Inferior parietal cortex (tissue), 1 donor: ENCODE results near the gene ITFG1.
"Not testable (repeated sequence)": the region's sequence is repeated elsewhere in the genome, so short reads cannot be mapped to it uniquely, and the experiment has no call there.

Experiments used
- DNase-seq: peaks from one replicate; pipeline ENCODE4 v3.0.0-alpha.2; 2016; ENCODE audit errors: extremely low spot score

ITFG1 gene

GRCh38 chr16:47416869-47417268 is 44.0 kb downstream of the ITFG1 start:
- DNase-seq, result no peak

DNA sequence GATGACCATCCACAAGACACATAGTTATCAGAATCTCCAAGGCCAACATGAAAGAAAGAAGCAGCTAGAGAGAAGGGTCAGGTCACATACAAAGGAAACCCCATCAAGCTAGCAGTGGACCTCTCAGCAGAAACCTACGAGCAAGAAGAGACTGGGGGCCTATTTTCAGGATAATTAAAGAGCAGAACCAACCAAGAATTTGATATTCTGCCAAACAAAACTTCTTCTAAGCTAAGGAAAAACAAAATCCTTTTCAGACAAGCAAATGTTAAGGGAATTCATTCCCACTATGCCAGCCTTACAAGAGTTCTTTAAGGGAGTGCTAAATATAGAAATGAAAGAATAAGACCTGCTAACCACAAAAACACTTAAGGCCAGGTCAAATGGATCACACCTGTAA is 47.8 kb downstream of the ITFG1 start:
- no peak for DNase-seq

GRCh38 chr16:47408491-47408890 is 52.4 kb downstream of the ITFG1 start:
- DNase-seq, result no peak

DNA sequence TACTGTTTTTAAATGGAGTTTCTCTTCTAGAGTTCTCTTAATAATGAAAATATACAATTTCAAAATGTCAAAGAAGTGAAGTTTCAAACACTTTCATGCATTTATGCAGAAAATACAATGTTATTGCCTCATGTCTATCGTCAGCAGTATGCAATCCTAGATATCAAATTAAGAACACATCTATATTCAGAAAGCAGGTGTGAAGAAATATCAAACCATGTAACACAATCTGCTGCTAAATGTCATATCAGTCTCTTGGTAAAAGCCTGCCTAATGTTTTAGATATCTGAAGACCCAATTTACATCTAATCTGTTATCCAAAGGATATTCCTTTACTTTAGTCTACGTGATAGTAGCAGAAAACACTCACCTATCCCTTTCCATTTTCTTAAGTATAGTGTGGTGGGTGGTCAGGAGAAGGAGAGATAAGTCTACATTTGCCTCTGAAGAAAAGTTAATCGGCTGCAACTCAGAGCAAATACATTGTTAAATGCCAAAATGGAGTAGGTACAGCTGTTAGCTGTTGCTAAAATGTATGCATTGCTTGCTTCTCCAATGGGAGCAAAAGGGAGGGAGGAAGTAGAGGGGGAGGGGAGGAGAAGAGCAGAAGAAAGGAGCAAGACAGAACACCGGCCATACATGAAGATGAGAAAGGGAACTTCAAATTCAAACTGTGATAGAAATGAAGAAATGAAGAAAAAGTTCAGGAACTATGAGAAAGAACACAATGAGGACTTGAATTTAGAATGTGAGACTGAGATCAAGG is 64.9 kb downstream of the ITFG1 start:
- no peak for DNase-seq

- DNase-seq, result peak; percentile 20
Measured at GRCh38 chr16:47392081-47392480, 68.8 kb downstream of the ITFG1 start.

DNA sequence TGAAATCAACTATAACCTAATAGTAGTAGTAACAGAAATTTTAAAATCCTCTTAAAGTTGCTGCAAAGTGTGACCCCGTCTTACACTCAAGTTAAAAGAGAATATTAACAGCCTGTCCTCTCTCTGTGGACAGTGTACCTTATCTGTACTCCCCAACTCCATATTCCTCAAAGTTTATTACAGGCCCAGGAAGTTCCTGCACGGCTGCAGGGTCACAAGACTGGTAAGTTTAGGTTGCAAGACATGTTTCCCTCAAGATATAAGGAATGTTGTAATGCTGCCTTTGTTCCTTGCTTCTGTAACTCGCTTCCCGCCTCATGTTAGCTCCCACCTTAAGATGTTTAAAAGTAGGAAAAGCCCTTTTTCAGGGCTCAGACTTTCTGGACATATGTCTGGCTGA is 72.2 kb downstream of the ITFG1 start:
- DNase-seq, result no peak

DNA sequence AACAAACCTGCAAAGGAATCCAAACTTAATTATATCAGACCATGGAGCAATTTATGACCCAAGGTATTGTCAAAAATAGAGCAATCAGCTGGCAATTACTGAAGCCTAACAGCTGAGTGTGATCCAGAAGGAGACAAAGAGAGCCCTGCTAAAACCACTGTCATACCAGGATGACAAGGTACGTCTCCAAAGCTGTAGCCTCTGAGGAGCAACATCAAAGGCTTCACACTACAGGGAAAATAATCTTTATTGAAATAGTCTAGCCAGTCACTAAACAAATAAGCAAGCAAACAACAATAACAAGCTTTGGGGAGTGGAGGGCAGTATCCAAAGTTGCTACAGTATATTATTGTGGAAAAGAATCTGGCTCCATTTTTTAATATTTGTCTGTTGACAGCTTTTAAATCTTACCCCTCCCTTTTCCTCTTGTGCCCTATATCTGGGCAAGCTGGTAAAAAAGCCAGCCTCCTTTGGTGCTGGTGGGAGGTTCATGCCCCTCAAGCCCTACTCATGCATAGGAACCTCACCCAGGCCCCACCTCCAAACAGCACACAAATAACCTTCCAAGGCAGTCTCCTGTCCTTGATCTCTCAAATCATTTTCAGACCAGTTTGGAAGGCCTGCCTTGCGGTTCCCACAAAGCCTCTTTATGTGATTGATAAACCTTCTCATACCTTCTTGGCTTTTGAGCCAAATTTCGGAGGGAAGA is 73.7 kb downstream of the ITFG1 start:
- DNase-seq, result no peak

DNA sequence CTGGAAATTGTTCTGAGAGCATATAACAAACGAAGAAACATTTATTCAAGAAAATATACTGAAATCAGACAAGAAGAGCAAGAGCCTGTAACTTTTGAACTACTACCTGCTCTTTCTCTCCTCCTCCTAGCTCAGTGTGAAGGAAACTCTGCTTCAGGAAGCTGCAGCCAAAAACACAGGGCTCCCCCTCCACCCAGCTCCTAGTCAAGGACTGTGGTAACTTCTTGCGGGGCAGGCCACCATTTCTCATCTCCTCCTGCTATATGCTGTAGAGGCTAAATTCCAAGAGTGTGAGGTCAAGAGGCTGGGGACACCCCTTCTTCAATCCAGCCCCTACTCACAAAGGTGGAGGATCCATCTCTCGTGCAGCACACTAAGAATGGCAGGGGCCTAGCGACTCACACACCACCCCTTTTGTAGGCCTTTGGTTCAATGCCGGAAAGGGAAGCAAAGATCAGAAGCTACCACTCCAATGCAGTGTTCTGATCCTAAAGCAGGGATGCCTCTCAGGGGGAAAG is 74.6 kb downstream of the ITFG1 start:
- no peak for DNase-seq

- no peak for DNase-seq
Measured at GRCh38 chr16:47382362-47382761, 78.5 kb downstream of the ITFG1 start.

DNA sequence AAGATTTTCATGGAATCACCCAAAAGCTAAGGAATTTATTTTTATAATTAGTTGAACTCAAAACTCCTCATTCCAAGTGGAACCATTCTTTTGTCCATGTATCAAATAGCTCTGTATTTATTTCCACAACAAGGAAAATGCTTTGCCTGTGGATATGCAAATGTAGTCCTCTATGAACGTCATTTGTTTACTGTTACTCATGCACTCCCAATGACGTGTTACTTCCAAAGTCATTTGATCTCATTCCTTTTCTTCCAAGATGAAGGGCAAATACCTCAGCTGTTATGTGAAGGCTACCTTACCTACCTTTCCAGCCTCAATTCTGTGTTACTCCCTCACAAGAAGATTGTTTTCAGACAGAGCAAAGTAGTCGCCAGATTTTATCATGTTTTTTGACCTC is 83.7 kb downstream of the ITFG1 start:
- DNase-seq, result no peak

DNA sequence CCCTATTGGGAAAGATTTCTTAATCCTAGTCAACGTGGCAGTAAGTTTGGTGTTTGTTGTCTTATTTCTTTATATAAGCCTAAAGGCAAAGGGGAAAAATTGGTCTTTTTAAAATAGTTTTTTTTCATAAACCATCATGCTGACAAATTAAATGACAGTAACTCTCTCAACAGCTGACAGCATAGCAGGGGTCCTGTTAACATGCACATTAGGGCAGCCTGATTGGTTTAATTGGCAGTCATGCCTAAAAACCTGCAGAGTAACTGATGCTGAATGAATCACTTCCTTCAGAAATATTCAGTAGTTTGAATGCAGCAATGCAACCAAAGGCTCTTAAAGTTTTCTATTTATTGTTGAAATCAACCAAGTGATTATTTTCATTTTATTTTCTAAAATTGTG is 85.4 kb downstream of the ITFG1 start:
- DNase-seq, result no peak

DNA sequence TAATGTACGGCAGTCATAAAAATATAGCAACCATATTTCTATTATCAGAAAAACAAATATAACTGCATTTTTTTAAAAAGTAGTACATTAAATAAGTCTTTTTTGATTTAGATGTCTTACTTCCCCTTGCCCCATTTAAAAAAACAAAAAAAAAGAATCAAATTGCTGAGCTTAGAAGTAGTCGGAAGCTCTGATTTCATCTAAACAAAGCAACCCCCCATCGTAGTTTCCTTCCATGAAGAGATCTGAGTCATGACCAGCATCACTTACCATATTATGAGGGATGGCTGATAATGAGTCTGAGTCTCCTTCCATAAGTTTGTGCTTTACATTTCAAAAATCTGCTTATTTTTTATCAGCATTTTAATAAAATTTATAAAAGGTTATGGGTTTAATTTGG is 86.2 kb downstream of the ITFG1 start:
- no peak for DNase-seq

- no peak for DNase-seq
Measured at GRCh38 chr16:47371271-47372014, 89.4 kb downstream of the ITFG1 start.

DNA sequence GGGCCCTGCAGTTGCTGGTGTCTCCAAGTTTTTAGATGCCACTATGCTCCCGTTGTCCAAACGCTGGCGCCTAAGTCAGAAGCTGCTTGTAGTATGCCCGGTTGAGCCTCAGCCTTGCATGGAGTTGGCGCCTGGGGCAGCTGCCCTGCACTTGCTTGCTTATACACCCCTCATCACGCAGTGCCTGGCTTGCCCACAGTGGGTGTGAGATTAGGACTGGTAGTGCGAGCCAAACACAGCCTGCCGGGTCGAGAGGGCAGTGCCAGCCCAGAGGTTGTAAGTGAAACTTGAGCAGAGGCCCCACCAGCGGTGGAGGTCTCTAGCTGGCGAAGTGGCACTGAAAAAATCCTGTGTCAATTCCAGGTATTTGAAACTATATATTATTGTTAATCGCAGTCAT is 90.3 kb downstream of the ITFG1 start:
- DNase-seq, result no peak

DNA sequence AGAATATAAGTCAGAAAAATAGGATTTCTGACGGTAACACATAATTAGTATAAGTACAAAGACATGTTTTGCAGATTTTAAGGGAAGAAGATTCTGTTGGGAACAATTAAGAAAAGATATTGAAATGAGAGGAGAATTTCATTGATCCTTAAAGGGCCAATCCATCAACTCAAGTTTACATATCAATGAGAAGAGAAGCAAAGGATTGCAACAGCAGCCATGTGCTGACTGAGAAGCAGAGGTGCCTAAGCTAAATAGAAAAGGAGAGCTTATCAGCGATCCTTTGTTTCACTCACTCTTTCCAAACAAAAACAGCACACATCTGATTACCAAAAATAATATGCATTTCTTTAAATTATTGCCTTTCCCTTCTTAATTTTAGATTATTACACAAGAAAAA is 94.6 kb downstream of the ITFG1 start:
- no peak for DNase-seq

DNA sequence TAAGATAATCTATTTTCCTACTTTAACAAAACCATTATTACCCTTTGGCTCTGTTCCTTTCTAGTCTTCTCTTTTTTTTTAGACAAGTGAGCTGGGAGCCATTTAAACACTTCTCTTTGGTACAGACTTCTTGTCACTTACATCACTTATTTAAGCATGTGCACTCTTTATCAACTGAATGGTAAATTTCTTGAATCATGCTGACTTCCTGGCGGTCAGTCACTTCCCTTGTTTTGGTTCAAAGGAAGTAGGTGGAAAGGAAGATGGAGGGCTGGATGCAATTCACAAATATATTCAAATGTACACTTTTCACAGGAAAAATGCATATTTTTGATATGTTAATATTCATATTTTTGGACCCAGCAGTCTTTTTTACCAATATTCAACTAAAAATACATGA is 97.1 kb downstream of the ITFG1 start:
- no peak for DNase-seq

GRCh38 chr16:47359478-47359877 is 101.4 kb downstream of the ITFG1 start:
- no peak for DNase-seq

DNA sequence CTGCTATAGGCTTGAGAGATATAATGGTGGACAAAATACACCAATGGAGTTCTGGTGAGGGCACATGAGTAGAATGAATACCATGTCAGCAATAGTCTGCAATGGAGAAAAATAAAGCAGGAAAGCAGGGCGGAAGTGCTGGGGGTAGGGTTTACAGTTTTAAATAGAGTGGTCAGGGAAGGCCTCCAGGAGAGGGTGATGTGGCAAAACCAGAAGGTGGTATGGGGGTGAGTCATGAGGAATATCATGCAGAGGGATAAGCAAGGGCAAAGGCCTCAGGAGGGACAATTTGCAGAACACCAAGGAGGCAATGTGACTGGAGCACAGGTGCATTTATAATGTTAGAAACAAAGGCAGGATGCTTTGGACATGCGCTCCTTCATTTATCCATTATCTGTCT is 102.0 kb downstream of the ITFG1 start:
- no peak for DNase-seq

- not testable (repeated sequence) for DNase-seq
Measured at GRCh38 chr16:47349029-47349428, 111.8 kb downstream of the ITFG1 start.

DNA sequence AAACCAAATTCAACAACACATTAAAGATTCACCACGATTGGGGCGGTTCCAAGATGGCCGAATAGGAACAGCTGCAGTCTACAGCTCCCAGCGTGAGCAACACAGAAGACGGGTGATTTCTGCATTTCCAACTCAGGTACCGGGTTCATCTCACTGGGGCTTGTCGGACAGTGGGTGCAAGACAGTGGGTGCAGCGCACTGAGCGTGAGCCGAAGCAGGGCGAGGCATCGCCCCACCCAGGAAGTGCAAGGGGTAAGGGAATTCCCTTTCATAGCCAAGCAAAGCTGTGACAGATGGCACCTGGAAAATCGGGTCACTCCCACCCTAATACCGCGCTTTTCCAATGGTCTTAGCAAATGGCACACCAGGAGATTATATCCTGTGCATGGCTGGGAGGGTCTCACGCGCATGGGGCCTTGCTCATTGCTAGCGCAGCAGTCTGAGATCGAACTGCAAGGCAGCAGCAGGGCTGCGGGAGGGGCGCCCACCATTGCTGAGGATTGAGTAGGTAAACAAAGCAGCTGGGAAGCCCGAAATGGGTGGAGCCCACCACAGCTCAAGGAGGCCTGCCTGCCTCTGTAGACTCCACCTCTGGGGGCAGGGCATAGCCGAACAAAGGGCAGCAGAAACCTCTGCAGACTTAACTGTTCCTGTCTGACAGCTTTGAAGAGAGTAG is 113.7 kb downstream of the ITFG1 start:
- not testable (repeated sequence) for DNase-seq

- no peak for DNase-seq
Measured at GRCh38 chr16:47342055-47342454, 118.8 kb downstream of the ITFG1 start.

GRCh38 chr16:47330562-47330961 is 130.3 kb downstream of the ITFG1 start:
- not testable (repeated sequence) for DNase-seq
